HEK293 (cell line): ENCODE results near the gene GNAT1.

Source experiments
- GLIS2 ChIP-seq: fragments of 450-650 bp; formaldehyde crosslinking; IDR thresholded peaks from 2 replicates; pipeline ENCODE4 v1.5.1; 2016; ENCODE audit warnings: missing biosample characterization, missing genetic modification characterization
- YY1 ChIP-seq: fragments of 450-650 bp; formaldehyde crosslinking; IDR thresholded peaks from 2 replicates; pipeline ENCODE4 v1.5.1; 2018; ENCODE audit warnings: missing biosample characterization, missing genetic modification characterization
- ZNF121 ChIP-seq: fragments of 450-650 bp; formaldehyde crosslinking; IDR thresholded peaks from 2 replicates; pipeline ENCODE4 v1.5.1; 2016; ENCODE audit warnings: missing biosample characterization, missing genetic modification characterization
- ZNF623 ChIP-seq: fragments of 450-650 bp; formaldehyde crosslinking; IDR thresholded peaks from 2 replicates; pipeline ENCODE4 v1.5.1; 2016; ENCODE audit warnings: missing biosample characterization, missing genetic modification characterization
- TF ChIP-seq, protein P1 (sequence below): fragments of 450-650 bp; formaldehyde crosslinking; IDR thresholded peaks from 2 replicates; pipeline ENCODE4 v1.5.1; 2016; ENCODE audit warnings: missing biosample characterization, missing genetic modification characterization
- TF ChIP-seq, protein P2 (sequence below): fragments of 450-650 bp; formaldehyde crosslinking; IDR thresholded peaks from 2 replicates; pipeline ENCODE4 v1.5.1; 2016; ENCODE audit warnings: missing biosample characterization, missing genetic modification characterization

DNA sequence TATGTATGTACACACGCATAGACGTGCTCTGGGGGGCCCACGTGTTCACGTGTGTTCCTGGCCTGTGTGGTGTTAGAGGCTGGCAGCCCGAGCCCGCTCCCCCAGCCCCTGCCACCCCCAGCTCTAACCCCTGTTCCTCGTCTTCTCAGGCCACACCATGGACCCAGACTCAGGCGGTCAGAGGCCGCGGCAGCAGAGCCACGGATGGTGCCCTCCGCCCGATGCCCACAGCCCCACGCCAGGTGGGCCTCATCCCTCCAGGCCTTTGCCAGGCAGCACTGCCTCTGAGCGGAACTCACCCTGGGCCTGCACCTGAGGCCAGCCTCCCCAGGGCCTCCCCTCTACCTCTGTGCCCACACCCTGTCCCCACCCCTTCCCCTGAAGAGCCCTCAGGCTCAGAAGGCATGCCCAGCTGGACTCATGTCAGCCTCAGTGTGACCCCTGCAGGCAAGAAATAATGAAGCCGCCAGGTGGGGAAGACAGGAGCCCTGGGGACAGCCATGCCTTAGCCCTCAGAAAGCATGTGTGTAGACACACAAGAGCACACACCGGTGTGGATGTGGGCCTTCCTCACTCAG lies 16.4 kb upstream of the GNAT1 start:
- TF ChIP-seq, protein P1, sequence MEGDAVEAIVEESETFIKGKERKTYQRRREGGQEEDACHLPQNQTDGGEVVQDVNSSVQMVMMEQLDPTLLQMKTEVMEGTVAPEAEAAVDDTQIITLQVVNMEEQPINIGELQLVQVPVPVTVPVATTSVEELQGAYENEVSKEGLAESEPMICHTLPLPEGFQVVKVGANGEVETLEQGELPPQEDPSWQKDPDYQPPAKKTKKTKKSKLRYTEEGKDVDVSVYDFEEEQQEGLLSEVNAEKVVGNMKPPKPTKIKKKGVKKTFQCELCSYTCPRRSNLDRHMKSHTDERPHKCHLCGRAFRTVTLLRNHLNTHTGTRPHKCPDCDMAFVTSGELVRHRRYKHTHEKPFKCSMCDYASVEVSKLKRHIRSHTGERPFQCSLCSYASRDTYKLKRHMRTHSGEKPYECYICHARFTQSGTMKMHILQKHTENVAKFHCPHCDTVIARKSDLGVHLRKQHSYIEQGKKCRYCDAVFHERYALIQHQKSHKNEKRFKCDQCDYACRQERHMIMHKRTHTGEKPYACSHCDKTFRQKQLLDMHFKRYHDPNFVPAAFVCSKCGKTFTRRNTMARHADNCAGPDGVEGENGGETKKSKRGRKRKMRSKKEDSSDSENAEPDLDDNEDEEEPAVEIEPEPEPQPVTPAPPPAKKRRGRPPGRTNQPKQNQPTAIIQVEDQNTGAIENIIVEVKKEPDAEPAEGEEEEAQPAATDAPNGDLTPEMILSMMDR = no peak
- TF ChIP-seq GLIS2 (tag by site-specific recombination) (no peak), ZNF623 (tag by site-specific recombination) (no peak), ZNF121 (tag by site-specific recombination) (no peak), YY1 (tag by site-specific recombination) (no peak)
- TF ChIP-seq, protein P2, sequence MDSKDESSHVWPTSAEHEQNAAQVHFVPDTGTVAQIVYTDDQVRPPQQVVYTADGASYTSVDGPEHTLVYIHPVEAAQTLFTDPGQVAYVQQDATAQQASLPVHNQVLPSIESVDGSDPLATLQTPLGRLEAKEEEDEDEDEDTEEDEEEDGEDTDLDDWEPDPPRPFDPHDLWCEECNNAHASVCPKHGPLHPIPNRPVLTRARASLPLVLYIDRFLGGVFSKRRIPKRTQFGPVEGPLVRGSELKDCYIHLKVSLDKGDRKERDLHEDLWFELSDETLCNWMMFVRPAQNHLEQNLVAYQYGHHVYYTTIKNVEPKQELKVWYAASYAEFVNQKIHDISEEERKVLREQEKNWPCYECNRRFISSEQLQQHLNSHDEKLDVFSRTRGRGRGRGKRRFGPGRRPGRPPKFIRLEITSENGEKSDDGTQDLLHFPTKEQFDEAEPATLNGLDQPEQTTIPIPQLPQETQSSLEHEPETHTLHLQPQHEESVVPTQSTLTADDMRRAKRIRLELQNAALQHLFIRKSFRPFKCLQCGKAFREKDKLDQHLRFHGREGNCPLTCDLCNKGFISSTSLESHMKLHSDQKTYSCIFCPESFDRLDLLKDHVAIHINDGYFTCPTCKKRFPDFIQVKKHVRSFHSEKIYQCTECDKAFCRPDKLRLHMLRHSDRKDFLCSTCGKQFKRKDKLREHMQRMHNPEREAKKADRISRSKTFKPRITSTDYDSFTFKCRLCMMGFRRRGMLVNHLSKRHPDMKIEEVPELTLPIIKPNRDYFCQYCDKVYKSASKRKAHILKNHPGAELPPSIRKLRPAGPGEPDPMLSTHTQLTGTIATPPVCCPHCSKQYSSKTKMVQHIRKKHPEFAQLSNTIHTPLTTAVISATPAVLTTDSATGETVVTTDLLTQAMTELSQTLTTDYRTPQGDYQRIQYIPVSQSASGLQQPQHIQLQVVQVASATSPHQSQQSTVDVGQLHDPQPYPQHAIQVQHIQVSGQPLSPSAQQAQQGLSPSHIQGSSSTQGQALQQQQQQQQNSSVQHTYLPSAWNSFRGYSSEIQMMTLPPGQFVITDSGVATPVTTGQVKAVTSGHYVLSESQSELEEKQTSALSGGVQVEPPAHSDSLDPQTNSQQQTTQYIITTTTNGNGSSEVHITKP (tag by site-specific recombination) = no peak
